ENCODE data around the gene ARHGAP15. TPM values are rescaled to one million over a fixed set of nuclear protein-coding genes. Genes with fewer than 3 reads are reported as not detected.
A peak's percentile ranks its signal among the peaks of the same experiment; 100 is the strongest.
"Not testable (repeated sequence)": the region's sequence is repeated elsewhere in the genome, so short reads cannot be mapped to it uniquely, and the experiment has no call there.

The ARHGAP15 gene
- total RNA-seq, 1 donor from 2014 or later: 7.0 TPM

DNA sequence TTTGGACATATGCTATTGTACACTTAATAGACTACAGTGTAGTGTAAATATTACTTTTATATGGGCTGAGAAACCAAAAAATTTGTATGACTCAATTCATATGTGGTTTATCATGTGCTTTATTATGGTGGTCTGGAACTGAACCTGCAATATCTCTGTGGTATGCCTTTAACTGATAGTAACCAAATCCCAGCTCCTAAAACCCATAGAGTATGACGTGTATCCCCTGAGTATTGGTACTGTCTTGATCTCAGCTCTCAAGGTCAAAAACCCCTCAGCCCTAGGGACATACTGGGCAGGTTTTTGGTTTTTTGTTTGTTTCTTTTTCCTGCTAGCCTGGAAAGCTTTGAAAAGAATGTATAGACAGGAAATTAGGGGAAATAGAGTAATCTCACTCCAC lies 42.2 kb upstream of the ARHGAP15 start:
- peaks cover 6% of the 10 kb centered on the region for H3K9me3 ChIP-seq (replicated peaks)
- no peaks in the 10 kb centered on the region for H3K4me1 ChIP-seq
- no peak overlapping the region for H3K27ac ChIP-seq (replicated peaks)
- H3K4me3 ChIP-seq: no peak overlapping the region
- no peaks in the 10 kb centered on the region for H3K36me3 ChIP-seq
- TF ChIP-seq, protein P1, sequence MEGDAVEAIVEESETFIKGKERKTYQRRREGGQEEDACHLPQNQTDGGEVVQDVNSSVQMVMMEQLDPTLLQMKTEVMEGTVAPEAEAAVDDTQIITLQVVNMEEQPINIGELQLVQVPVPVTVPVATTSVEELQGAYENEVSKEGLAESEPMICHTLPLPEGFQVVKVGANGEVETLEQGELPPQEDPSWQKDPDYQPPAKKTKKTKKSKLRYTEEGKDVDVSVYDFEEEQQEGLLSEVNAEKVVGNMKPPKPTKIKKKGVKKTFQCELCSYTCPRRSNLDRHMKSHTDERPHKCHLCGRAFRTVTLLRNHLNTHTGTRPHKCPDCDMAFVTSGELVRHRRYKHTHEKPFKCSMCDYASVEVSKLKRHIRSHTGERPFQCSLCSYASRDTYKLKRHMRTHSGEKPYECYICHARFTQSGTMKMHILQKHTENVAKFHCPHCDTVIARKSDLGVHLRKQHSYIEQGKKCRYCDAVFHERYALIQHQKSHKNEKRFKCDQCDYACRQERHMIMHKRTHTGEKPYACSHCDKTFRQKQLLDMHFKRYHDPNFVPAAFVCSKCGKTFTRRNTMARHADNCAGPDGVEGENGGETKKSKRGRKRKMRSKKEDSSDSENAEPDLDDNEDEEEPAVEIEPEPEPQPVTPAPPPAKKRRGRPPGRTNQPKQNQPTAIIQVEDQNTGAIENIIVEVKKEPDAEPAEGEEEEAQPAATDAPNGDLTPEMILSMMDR (IDR thresholded peaks at IDR 0.05; ENCODE audit: borderline replicate concordance): no peak
- DNase-seq: no peak
- intact Hi-C loops (cut with micrococcal nuclease): no loop called here
- no peaks in the 10 kb centered on the region for H3K27me3 ChIP-seq (ENCODE audit: low read depth)

DNA sequence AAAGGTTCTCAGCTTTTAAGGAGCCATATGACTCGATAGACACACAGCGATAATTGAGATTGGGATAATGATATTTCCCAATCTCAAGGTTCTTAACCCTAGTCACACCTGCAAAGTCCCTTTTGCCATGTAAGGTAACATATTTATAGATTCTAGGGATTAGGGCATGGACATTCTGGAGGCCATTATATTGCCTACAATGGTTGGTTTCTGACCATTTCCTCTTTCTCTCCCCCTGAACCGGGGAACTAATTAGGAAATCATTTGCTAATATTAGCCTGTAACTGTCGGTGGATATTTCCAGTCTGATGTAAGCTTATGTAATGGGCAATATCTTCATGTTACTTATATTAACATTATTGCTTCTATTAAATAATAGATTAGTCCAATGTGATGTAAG lies 40.8 kb upstream of the ARHGAP15 start:
- H3K9me3 ChIP-seq (replicated peaks): no peaks in the 10 kb centered on the region
- no peak overlapping the region for H3K4me3 ChIP-seq
- H3K4me1 ChIP-seq: no peaks in the 10 kb centered on the region
- intact Hi-C loops (cut with micrococcal nuclease): no loop called here
- H3K36me3 ChIP-seq: no peaks in the 10 kb centered on the region
- no peak overlapping the region for H3K27ac ChIP-seq (replicated peaks)
- TF ChIP-seq, protein P1 (IDR thresholded peaks at IDR 0.05; ENCODE audit: borderline replicate concordance): no peak
- no peaks in the 10 kb centered on the region for H3K27me3 ChIP-seq (ENCODE audit: low read depth)
- no peak for DNase-seq

DNA sequence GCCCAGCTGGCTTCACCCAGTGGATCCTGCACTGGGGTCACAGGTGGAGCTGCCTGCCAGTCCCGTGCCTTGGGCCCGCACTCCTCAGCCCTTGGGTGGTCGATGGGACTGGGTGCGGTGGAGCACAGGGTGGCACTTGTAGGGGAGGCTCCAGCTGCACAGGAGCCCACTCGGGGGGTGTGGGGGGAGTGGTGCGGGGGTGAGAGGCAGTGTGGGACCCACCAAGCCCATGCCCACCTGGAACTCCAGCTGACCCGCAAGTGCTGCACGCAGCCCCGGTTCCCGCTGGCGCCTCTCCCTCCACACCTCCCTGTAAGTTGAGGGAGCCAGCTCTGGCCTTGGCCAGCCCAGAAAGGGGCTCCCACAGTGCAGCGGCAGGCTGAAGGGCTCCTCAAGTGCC lies 39.7 kb upstream of the ARHGAP15 start:
- H3K9me3 ChIP-seq (replicated peaks); H3K27me3 ChIP-seq (ENCODE audit: low read depth); H3K4me3 ChIP-seq; H3K27ac ChIP-seq (replicated peaks); intact Hi-C loops (cut with micrococcal nuclease); H3K36me3 ChIP-seq; H3K4me1 ChIP-seq: not testable (repeated sequence)
- DNase-seq: peak; percentile 10

DNA sequence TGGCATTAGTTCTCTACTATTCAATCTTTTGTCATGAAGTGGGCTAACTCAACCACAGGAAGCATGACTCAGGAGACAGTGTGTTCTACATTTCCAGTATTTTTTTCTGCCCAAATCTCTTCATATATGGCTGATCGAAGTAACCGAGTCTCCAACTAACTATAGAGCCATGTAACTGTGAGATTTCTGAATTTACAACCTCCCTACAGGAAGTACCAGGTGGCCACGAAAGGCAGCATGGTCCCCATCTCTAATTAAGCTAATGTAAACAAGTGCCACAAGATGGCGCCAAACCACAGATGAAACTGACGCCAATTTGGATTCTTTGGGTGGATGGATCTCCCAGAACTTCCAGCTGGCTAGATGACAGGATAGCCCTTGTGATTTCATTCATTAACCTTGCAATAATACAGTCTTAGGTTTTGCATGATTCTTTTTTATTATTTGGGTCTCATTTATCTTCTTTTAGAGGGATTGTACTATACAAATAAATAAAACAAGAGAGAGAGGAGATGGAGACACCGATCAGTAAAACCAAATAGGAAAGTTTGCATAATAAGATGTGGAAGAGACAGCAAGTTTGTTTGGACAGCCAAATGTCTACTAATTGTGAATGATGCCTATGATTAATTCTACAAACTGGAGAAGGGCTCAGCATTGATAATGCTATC lies 18.3 kb upstream of the ARHGAP15 start:
- Histone ChIP-seq H3K4me3 (no peak overlapping the region), H3K27me3 (ENCODE audit: low read depth) (no peaks in the 10 kb centered on the region), H3K9me3 (replicated peaks) (no peaks in the 10 kb centered on the region), H3K4me1 (no peaks in the 10 kb centered on the region), H3K27ac (replicated peaks) (no peak overlapping the region), H3K36me3 (no peaks in the 10 kb centered on the region)
- peak; percentile 20 for DNase-seq
- TF ChIP-seq, protein P1 (IDR thresholded peaks at IDR 0.05; ENCODE audit: borderline replicate concordance): peak; percentile 66
- intact Hi-C loops (cut with micrococcal nuclease): no loop called here

DNA sequence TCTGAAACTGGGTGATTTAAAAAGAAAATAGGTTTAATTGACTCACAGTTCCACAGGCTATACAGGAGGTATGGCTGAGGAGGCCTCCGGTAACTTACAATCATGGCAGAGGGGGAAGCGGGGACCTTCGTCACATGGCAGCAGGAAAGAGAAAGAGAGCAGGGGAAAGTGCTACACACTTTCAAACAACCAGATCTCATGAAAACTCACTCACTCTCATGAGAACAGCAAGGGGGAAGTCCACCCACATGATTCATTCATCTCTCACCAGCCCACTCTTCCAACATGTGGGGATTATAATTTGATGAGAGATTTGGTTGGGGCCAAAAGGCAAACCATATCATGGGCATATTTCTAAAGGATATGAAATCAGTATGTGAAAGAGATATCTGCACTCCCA lies 12.0 kb upstream of the ARHGAP15 start:
- no peak overlapping the region for H3K4me3 ChIP-seq
- TF ChIP-seq, protein P1 (IDR thresholded peaks at IDR 0.05; ENCODE audit: borderline replicate concordance): no peak
- H3K36me3 ChIP-seq: no peaks in the 10 kb centered on the region
- H3K27me3 ChIP-seq (ENCODE audit: low read depth): no peaks in the 10 kb centered on the region
- no peak for DNase-seq
- no peaks in the 10 kb centered on the region for H3K9me3 ChIP-seq (replicated peaks)
- intact Hi-C loops (cut with micrococcal nuclease): no loop called here
- H3K4me1 ChIP-seq: no peaks in the 10 kb centered on the region
- H3K27ac ChIP-seq (replicated peaks): no peak overlapping the region

DNA sequence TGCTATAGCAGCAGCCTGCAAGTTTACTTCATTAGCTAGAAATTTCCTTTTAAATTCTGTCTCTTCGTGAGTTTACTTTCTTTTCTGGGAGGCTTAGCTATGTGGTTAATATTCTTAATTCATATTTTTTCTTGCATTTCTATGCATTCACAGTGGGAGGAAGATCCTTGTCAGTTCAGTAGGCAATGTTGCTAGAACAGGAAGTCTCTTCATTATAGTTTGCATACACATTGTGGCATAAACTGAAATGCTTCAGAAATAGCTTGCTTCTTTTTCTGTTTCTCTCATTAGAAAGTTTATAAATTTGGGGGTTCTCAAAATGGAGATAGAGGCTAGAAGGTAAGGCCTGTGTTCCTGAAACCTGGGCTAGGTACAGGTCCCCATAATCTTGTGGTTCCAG lies 8.1 kb upstream of the ARHGAP15 start:
- Histone ChIP-seq H3K36me3 (no peaks in the 10 kb centered on the region), H3K27me3 (ENCODE audit: low read depth) (no peaks in the 10 kb centered on the region), H3K4me3 (no peak overlapping the region), H3K27ac (replicated peaks) (no peak overlapping the region), H3K4me1 (no peaks in the 10 kb centered on the region), H3K9me3 (replicated peaks) (no peaks in the 10 kb centered on the region)
- intact Hi-C loops (cut with micrococcal nuclease): no loop called here
- TF ChIP-seq, protein P1 (IDR thresholded peaks at IDR 0.05; ENCODE audit: borderline replicate concordance): no peak
- DNase-seq: no peak
